WTC11 (cell line): ENCODE data around the gene VPREB3. TPM values are rescaled to one million over a fixed set of nuclear protein-coding genes. Genes with fewer than 3 reads are reported as not detected.

Experiments
- ATAC-seq: fragments of 200-7000 bp; cut with Tn5 transposase; 2 replicates; pipeline ENCODE4 v1.10.0; 2021; ENCODE audit warnings: mild to moderate bottlenecking, moderate library complexity
- CTCF ChIA-PET: fragments of 300-600 bp; sonication (Branson Sonifier 250); formaldehyde crosslinking; loops from one replicate; lab custom pipeline; 2021; ENCODE audit warnings: antibody characterized with exemption; lab: Charles Lee
- POLR2A ChIA-PET: fragments of 350-600 bp; sonication (Branson Sonifier 250); formaldehyde crosslinking; loops from one replicate; lab custom pipeline; 2021; ENCODE audit warnings: antibody characterized with exemption; lab: Charles Lee
- DNase-seq: peaks from one replicate; pipeline ENCODE4 v3.0.0; 2021; ENCODE audit warnings: low spot score
- H3K27ac Mint-ChIP-seq: 2 replicates; pipeline ENCODE4 v1.8.0; 2021; ENCODE audit warnings: mixed read lengths
- H3K27me3 Mint-ChIP-seq: 2 replicates; pipeline ENCODE4 v1.8.0; 2021; ENCODE audit warnings: low read depth, mild to moderate bottlenecking, moderate library complexity, mixed read lengths
- H3K36me3 Mint-ChIP-seq: 2 replicates; pipeline ENCODE4 v1.8.0; 2021; ENCODE audit warnings: mixed read lengths
- H3K4me1 Mint-ChIP-seq: 2 replicates; pipeline ENCODE4 v1.8.0; 2022; ENCODE audit warnings: mixed read lengths
- H3K4me3 Mint-ChIP-seq: 2 replicates; pipeline ENCODE4 v1.8.0; 2021; ENCODE audit warnings: mild to moderate bottlenecking, moderate library complexity, mixed read lengths
- H3K9me3 Mint-ChIP-seq: 2 replicates; pipeline ENCODE4 v1.8.0; 2021; ENCODE audit warnings: mixed read lengths
- AFF4 ChIP-seq: sonication (generic); formaldehyde crosslinking; IDR thresholded peaks from 2 replicates; pipeline ENCODE4 v1.8.1; 2023; ENCODE audit warnings: mild to moderate bottlenecking, missing genetic modification reagents, borderline replicate concordance
- ATF1 ChIP-seq: sonication (generic); formaldehyde crosslinking; IDR thresholded peaks from 2 replicates; pipeline ENCODE4 v1.8.1; 2023; ENCODE audit warnings: mild to moderate bottlenecking, moderate library complexity, missing genetic modification reagents
- ATF6 ChIP-seq: sonication (generic); formaldehyde crosslinking; IDR thresholded peaks from 2 replicates; pipeline ENCODE4 v1.8.1; 2023; ENCODE audit warnings: mild to moderate bottlenecking, missing genetic modification reagents
- EMX1 ChIP-seq: fragments of 250-450 bp; sonication (Bioruptor Pico); IDR thresholded peaks from 2 replicates; pipeline ENCODE4 v1.8.0; 2021; ENCODE audit warnings: mild to moderate bottlenecking
- ETV6 ChIP-seq: sonication (generic); formaldehyde crosslinking; IDR thresholded peaks from 2 replicates; pipeline ENCODE4 v1.8.1; 2022; ENCODE audit warnings: mild to moderate bottlenecking, missing genetic modification reagents
- GRHL2 ChIP-seq: fragments of 250-450 bp; sonication (Bioruptor Pico); IDR thresholded peaks from 2 replicates; pipeline ENCODE4 v1.8.0; 2022; ENCODE audit warnings: mild to moderate bottlenecking, moderate library complexity; ENCODE audit not compliant: insufficient replicate concordance, severe bottlenecking
- IRF1 ChIP-seq: sonication (generic); formaldehyde crosslinking; IDR thresholded peaks from 2 replicates; pipeline ENCODE4 v1.8.0; 2023; ENCODE audit warnings: missing genetic modification reagents
- NFATC4 ChIP-seq: fragments of 250-450 bp; sonication (Bioruptor Pico); IDR thresholded peaks from 2 replicates; pipeline ENCODE4 v1.9.0; 2021; ENCODE audit warnings: mild to moderate bottlenecking
- NFYB ChIP-seq: sonication (generic); formaldehyde crosslinking; conservative IDR thresholded peaks from 2 replicates; pipeline ENCODE4 v1.8.0; 2022; ENCODE audit warnings: low read depth, missing genetic modification reagents
- NR3C1 ChIP-seq: sonication (generic); formaldehyde crosslinking; conservative IDR thresholded peaks from 2 replicates; pipeline ENCODE4 v1.8.1; 2023; ENCODE audit warnings: low read depth, mild to moderate bottlenecking, missing genetic modification reagents
- TCF7 ChIP-seq: sonication (generic); formaldehyde crosslinking; IDR thresholded peaks from 2 replicates; pipeline ENCODE4 v1.8.0; 2022; ENCODE audit warnings: mild to moderate bottlenecking, low read depth, missing genetic modification reagents, moderate library complexity
- ZNF232 ChIP-seq: sonication (generic); formaldehyde crosslinking; IDR thresholded peaks from 2 replicates; pipeline ENCODE4 v1.8.0; 2022; ENCODE audit warnings: mild to moderate bottlenecking, missing genetic modification reagents
- ZNF281 ChIP-seq: sonication (generic); formaldehyde crosslinking; IDR thresholded peaks from 2 replicates; pipeline ENCODE4 v1.8.0; 2023; ENCODE audit warnings: mild to moderate bottlenecking, missing genetic modification reagents
- ZNF396 ChIP-seq: fragments of 250-450 bp; sonication (Bioruptor Pico); IDR thresholded peaks from 2 replicates; pipeline ENCODE4 v1.8.0; 2021; ENCODE audit warnings: mild to moderate bottlenecking, moderate library complexity, borderline replicate concordance
- ZNF416 ChIP-seq: fragments of 250-450 bp; sonication (Bioruptor Pico); IDR thresholded peaks from 2 replicates; pipeline ENCODE4 v1.9.0; 2021; ENCODE audit warnings: mild to moderate bottlenecking, inconsistent platforms
- ZNF423 ChIP-seq: fragments of 250-450 bp; sonication (Bioruptor Pico); IDR thresholded peaks from 2 replicates; pipeline ENCODE4 v2.1.2; 2022; ENCODE audit warnings: mild to moderate bottlenecking, moderate library complexity
- total RNA-seq: library from RNA; stranded (reverse); gene quantifications from 3 replicates; pipeline ENCODE4 v1.2.3, GENCODE V29; 2021

VPREB3 gene
- total RNA-seq, 1 experiment from 2014 or later: 0.81 TPM

- Mint-ChIP-seq H3K4me1 (peaks cover 30% of the 10 kb centered on the region), H3K27ac (no peak overlapping the region), H3K27me3 (peaks cover 41% of the 10 kb centered on the region), H3K36me3 (no peaks in the 10 kb centered on the region), H3K9me3 (no peaks in the 10 kb centered on the region), H3K4me3 (peak overlapping the region; percentile 61)
- TF ChIP-seq NFYB (CRISPR knock-in tag): no peak
- peak; percentile 35; the same call in 1 of the 2 replicates for TF ChIP-seq ZNF423 (CRISPR knock-in tag)
- ATAC-seq: 0 out of 2 replicates have a peak, but pooled peaks have one; percentile 1
- ChIA-PET CTCF (interaction anchor here (0.6 to 2.8 kb wide), 5 partner anchors 61 to 134 kb away, joined by 3 to 11 read pairs (median 5); no protein-coding TSS in a partner anchor), POLR2A (no interaction called here)
- DNase-seq: peak; percentile 30
These were observed 18.1 kb upstream of the VPREB3 start for GRCh38 chr22:23772315-23772648.

GRCh38 chr22:23769321-23769965 is 15.2 kb upstream of the VPREB3 start:
- peak overlapping the region; percentile 89; the same call in 1 of the 2 replicates for H3K4me3 Mint-ChIP-seq
- no peaks in the 10 kb centered on the region for H3K9me3 Mint-ChIP-seq
- no peak for DNase-seq
- no peak overlapping the region for H3K27ac Mint-ChIP-seq
- no peak for TF ChIP-seq ZNF416 (CRISPR knock-in tag)
- TF ChIP-seq ATF1 (CRISPR knock-in tag): no peak
- TF ChIP-seq EMX1: no peak
- TF ChIP-seq ZNF232 (CRISPR knock-in tag): no peak
- TF ChIP-seq IRF1 (CRISPR knock-in tag): no peak
- no peak for TF ChIP-seq GRHL2 (CRISPR knock-in tag)
- no peak for TF ChIP-seq NR3C1 (CRISPR knock-in tag)
- TF ChIP-seq AFF4 (CRISPR knock-in tag): no peak
- no peak for TF ChIP-seq ETV6 (CRISPR knock-in tag)
- no peak for TF ChIP-seq ZNF396 (CRISPR knock-in tag)
- no peak for TF ChIP-seq TCF7 (CRISPR knock-in tag)
- no peak for TF ChIP-seq ATF6
- no peak for TF ChIP-seq NFATC4 (CRISPR knock-in tag)
- no peak for TF ChIP-seq ZNF281 (CRISPR knock-in tag)
- TF ChIP-seq, all 79 proteins: peak for 0
- ChIA-PET CTCF (interaction anchor here (0.6 to 4.0 kb wide), 13 partner anchors 9 to 296 kb away, joined by 3 to 77 read pairs (median 4); partner anchors contain the start of genes MIF and SLC2A11), POLR2A (interaction anchor here (0.5 to 0.9 kb wide), 2 partner anchors 17 to 823 kb away, joined by 3 read pairs; partner anchors contain the start of genes LRRC75B and SMARCB1)
- Mint-ChIP-seq H3K4me1 (peaks cover 37% of the 10 kb centered on the region), H3K27me3 (peaks cover 32% of the 10 kb centered on the region), H3K36me3 (peaks cover 2% of the 10 kb centered on the region)
- no peak for ATAC-seq
